HG03139 (cell line): ENCODE measurements around the gene PCDHB2.
"Not testable (repeated sequence)": the region's sequence is repeated elsewhere in the genome, so short reads cannot be mapped to it uniquely, and the experiment has no call there.

ENCODE experiments used
- ATAC-seq: cut with Tn5 transposase; IDR thresholded peaks from one replicate; pipeline ENCODE4 v1.9.1; 2021; ENCODE audit not compliant: unreplicated experiment

PCDHB2 gene

DNA sequence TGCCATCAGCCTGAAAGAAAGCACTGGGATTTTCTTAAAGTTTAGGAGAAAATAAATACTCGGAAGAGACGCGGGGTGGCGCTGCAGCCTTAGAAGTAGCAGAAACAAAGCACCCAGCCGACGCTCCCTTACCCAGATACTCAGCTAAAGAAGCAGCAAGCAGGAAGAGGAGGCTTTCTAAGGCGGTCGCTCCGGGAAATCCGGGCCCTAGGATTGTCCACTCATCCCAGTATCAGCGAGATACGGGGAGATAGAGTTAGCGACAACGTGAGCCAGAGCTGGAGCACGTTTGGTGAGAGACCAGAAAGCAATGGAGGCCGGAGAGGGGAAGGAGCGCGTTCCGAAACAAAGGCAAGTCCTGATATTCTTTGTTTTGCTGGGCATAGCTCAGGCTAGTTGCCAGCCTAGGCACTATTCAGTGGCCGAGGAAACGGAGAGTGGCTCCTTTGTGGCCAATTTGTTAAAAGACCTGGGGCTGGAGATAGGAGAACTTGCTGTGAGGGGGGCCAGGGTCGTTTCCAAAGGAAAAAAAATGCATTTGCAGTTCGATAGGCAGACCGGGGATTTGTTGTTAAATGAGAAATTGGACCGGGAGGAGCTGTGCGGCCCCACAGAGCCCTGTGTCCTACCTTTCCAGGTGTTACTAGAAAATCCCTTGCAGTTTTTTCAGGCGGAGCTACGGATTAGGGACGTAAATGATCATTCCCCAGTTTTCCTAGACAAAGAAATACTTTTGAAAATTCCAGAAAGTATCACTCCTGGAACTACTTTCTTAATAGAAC is at the start of gene PCDHB2:
TSS of gene PCDHB2 (plus strand) at position 135 of the 782 bp plus-strand sequence. CDS start at position 311, 176 bp downstream.
- ATAC-seq, result no peak

DNA sequence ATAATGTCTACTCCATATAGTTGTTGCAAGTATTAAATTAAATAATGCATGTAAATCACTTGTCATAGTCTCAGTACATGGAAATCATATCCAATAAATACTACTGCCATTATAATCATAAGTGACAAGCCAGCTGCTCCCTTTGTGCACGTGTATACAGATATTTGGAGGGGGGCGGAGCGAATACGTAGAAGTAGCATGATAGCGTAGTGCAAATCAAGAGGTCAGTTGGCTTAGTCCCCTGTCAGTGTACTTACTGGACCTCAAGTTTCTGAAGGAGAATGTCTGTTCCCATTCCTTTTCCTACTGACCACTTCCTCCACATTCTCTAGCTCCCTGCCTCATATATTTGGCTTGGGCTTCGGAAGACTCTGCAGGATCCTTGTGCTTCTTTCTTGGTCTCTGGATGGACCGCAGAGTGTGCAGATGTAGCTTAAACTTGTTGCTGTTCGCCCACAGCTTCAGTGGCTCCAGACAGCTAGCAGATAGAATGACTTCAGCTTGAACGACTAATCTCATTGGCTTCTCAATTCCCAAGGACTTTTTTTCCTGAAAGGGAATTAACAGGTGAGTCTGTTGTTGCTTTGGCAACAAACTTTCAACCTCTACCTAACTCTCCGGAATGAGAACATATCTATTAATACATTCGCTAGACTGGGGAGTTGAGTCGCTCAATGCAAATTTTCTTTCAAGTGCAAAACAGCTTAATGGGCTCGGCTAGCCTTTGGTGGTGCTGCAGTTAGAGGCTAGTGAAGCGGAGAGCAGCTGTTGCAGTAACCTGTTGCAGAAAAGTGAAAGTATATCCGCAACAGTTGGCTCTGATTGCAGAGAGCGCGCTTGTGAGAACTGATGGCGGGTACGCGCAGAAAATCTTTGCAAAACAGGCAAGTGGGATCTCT is 43.5 kb upstream of the PCDHB2 start, which contains the start of gene PCDHB1:
TSS of gene PCDHB1 (plus strand) at position 753 of the 899 bp plus-strand sequence. CDS start at position 850, 97 bp downstream.
- no peak for ATAC-seq

DNA sequence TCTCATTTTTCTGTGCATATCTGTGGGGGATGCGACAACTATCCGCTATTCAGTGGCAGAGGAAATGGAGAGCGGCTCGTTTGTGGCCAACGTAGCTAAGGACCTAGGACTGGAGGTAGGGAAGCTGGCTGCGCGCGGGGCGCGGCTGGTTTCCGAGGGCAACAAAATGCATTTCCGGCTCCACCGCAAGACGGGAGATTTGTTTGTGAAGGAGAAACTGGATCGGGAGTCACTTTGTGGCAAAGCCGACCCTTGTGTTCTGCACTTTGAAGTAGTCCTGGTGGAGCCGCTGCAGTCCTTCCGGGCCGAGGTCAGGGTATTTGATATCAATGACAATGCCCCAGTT is 42.9 kb upstream of the PCDHB2 start:
- no peak for ATAC-seq

DNA sequence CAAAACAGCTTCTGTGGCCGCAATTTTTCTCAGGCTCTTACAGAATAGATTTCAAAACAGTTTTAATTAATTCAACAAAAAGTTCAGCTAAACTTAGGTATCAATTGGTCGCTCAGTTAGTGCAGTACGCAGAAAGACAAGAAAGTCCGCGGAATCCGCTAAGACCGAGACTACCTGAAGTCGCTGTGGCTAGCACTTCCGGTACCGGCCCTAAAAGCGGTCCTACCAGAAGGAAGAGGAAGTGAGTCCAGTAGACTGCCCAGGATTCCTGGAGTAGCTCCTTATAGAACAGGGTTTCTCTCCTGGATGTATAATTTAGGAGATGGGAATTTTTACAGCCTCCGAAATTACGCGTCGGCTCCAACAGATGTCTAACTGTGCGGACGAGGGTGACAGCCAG is 16.6 kb upstream of the PCDHB2 start:
- no peak for ATAC-seq

DNA sequence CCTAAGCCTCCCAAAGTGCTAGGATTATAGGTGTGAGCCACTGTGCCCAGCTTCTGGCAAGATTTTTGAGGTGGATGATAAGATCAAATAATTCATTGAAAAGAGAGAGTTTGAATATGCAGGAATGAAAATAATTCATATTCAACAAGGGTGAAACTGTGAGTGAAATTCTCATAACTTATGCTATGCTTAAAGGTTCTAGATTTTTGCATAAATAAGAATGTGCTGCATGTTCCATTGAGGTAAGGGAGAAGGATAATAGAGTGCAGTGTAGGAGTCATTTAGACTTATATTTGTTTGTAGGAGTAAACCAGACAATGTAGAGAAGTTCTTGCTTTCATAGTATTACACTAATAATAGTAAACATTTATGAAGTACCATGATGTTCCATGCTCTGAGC is 12.2 kb upstream of the PCDHB2 start:
- no peak for ATAC-seq

DNA sequence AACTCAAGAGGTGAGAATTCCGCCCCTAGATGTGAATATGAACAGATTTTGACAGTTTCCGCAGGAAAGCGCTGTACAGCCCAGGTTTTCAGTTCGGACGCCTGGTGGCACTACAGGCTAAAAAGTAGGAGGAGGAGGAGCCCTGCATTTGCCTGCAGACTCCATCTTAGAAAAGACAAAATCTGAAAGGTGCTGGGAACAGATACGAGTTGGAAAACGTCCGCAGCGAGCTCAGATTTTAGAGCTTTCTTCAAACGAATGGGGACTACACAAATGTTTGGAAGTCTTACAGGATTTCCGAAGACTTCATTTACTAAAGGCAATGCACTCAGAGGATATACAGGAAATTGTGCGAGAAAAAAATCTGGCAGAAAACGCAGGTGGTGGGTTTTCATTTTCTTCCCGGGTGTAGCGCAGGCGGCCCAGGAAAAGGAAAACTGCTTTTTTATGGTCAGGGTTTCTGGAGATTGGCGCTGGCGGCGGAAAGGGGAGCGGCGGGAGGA is 9.9 kb upstream of the PCDHB2 start:
- ATAC-seq, result no peak

DNA sequence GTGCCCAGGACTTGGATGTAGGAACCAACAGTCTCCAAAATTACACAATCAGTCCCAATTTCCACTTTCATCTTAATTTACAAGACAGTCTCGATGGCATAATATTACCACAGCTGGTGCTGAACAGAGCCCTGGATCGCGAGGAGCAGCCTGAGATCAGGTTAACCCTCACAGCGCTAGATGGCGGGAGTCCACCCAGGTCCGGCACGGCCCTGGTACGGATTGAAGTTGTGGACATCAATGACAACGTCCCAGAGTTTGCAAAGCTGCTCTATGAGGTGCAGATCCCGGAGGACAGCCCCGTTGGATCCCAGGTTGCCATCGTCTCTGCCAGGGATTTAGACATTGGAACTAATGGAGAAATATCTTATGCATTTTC is 837 bp downstream of the PCDHB2 start:
- no peak for ATAC-seq

DNA sequence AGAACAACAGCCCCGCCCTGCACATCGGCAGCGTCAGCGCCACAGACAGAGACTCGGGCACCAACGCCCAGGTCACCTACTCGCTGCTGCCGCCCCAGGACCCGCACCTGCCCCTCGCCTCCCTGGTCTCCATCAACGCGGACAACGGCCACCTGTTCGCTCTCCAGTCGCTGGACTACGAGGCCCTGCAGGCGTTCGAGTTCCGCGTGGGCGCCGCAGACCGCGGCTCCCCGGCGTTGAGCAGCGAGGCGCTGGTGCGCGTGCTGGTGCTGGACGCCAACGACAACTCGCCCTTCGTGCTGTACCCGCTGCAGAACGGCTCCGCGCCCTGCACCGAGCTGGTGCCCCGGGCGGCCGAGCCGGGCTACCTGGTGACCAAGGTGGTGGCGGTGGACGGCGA is 1.8 kb downstream of the PCDHB2 start:
- not testable (repeated sequence) for ATAC-seq

DNA sequence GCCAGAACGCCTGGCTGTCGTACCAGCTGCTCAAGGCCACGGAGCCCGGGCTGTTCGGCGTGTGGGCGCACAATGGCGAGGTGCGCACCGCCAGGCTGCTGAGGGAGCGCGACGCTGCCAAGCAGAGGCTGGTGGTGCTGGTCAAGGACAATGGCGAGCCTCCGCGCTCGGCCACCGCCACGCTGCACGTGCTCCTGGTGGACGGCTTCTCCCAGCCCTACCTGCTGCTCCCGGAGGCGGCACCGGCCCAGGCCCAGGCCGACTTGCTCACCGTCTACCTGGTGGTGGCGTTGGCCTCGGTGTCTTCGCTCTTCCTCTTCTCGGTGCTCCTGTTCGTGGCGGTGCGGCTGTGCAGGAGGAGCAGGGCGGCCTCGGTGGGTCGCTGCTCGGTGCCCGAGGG is 2.2 kb downstream of the PCDHB2 start:
- ATAC-seq, result not testable (repeated sequence)

DNA sequence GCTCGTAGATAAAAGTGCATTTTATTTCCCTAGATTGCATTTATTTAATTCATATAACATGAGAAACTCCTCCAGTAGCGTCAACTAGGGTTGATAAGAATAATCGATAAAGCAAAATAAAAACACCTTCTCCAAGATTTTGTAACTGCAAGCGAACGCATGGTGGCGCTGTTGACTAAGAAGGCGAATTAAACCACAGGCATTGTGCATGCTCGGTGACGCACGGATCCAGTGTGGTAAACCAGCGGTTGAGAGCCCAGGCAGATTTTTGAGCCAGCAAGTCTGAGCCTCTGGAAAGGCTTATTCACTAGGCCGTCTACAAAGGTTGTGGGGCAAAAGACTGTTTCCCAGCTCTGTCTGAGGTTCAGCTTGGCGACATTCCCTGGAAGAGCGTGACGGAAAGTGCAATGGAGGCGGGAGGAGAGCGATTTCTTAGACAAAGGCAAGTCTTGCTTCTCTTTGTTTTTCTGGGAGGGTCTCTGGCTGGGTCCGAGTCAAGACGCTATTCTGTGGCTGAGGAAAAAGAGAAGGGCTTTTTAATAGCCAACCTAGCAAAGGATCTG is 5.9 kb downstream of the PCDHB2 start, which contains the start of gene PCDHB3:
TSS of gene PCDHB3 (plus strand) at position 231 of the 563 bp plus-strand sequence. CDS start at position 408, 177 bp downstream.
- ATAC-seq, result no peak

DNA sequence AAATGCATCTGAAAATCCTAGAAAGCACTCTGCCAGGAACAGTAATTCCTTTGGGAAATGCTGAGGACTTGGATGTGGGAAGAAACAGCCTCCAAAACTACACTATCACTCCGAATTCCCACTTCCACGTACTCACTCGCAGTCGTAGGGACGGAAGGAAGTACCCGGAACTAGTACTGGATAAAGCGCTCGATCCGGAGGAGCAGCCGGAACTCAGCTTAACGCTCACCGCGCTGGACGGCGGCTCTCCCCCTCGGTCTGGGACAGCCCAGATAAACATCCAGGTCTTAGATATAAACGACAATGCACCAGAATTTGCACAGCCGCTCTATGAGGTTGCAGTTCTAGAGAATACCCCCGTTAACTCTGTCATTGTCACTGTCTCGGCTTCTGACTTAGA is 6.6 kb downstream of the PCDHB2 start:
- no peak for ATAC-seq

DNA sequence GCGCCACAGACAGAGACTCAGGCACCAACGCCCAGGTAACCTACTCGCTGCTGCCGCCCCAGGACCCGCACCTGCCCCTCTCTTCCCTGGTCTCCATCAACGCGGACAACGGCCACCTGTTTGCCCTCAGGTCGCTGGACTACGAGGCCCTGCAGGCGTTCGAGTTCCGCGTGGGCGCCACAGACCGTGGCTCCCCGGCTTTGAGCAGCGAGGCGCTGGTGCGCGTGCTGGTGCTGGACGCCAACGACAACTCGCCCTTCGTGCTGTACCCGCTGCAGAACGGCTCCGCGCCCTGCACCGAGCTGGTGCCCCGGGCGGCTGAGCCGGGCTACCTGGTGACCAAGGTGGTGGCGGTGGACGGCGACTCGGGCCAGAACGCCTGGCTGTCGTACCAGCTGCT is 7.7 kb downstream of the PCDHB2 start:
- ATAC-seq, result not testable (repeated sequence)

DNA sequence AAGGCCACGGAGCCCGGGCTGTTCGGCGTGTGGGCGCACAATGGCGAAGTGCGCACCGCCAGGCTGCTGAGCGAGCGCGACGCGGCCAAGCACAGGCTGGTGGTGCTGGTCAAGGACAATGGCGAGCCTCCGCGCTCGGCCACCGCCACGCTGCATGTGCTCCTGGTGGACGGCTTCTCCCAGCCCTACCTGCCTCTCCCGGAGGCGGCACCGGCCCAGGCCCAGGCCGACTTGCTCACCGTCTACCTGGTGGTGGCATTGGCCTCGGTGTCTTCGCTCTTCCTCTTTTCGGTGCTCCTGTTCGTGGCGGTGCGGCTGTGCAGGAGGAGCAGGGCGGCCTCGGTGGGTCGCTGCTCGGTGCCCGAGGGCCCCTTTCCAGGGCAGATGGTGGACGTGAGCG is 8.1 kb downstream of the PCDHB2 start:
- ATAC-seq, result not testable (repeated sequence)

DNA sequence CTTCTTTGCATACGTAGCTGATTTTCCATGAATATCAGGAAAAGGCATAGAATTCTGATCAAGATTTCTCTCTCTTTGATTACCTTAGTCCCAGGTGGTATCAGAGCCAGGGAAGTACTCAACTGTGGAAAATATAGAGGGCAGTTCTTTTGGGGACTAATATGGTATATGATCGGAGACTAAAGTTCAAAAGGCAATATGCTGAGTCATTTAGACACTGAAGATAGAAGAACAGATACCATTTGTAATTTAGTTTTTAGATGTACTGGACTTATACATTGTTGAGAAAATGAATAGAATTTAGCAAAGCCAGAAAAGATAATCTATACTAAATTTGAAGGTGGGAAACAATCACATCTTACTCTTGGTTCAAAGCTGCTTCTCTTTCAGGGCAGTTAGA is 10.9 kb downstream of the PCDHB2 start:
- ATAC-seq, result no peak

DNA sequence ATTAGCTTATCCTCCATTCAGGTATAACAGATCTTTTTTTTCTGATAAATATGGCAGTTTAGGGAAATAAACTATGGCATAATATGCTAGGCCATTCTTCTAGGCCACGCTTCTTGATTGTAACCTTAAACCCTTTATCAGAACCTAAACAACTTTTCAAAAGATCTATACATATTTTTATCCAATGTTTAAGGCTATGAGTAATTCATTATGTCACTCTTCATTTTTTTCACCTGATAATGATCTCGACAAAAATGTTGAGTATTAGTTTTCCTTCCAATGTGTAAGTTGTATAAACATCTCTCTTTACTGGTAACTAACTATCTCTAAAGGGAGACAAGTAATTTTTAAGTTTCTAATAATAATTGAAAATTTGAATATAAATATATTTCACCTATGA is 24.8 kb downstream of the PCDHB2 start:
- no peak for ATAC-seq

DNA sequence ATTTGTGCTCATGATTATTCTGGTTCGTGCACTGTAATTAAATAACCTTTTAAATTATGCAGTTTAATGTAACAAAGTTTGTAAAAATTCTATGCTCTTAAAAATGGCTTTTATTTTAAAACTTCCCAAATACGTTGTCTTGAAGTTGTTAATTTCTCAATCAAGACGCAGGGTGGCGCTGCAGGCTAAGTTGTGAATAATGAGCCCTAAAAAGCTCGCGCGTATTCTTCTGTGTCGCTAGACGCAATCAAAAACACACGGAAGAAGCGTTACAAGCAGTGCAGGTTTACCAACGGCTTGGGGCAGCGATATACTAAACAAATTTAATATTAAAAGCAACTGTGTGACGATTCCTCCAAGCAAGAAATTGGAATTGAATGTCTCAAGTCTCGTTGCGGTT is 27.1 kb downstream of the PCDHB2 start, which contains the start of gene PCDHB4:
TSS of gene PCDHB4 (plus strand) at position 256 of the 400 bp plus-strand sequence. CDS start 181 bp downstream, outside the sequence.
- no peak for ATAC-seq

DNA sequence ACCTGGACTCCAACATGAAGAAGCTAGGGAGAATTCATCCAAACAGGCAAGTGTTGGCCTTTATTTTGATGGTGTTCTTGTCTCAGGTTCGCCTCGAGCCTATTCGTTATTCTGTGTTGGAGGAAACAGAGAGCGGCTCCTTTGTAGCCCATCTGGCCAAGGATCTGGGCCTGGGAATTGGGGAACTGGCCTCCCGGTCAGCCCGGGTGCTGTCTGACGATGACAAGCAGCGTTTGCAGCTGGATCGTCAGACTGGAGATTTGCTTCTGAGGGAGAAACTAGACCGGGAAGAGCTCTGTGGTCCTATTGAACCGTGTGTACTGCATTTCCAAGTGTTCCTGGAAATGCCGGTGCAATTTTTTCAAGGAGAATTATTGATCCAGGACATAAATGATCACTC is 27.6 kb downstream of the PCDHB2 start:
- no peak for ATAC-seq

DNA sequence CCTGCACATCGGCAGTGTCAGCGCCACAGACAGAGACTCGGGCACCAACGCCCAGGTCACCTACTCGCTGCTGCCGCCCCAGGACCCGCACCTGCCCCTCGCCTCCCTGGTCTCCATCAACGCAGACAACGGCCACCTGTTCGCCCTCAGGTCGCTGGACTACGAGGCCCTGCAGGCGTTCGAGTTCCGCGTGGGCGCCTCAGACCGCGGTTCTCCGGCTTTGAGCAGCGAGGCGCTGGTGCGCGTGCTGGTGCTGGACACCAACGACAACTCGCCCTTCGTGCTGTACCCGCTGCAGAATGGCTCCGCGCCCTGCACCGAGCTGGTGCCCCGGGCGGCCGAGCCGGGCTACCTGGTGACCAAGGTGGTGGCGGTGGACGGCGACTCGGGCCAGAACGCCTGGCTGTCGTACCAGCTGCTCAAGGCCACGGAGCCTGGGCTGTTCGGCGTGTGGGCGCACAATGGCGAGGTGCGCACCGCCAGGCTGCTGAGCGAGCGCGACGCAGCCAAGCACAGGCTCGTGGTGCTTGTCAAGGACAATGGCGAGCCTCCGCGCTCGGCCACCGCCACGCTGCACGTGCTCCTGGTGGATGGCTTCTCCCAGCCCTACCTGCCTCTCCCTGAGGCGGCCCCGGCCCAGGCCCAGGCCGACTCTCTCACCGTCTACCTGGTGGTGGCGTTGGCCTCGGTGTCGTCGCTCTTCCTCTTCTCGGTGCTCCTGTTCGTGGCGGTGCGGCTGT is 29.2 kb downstream of the PCDHB2 start:
- ATAC-seq, result not testable (repeated sequence)

DNA sequence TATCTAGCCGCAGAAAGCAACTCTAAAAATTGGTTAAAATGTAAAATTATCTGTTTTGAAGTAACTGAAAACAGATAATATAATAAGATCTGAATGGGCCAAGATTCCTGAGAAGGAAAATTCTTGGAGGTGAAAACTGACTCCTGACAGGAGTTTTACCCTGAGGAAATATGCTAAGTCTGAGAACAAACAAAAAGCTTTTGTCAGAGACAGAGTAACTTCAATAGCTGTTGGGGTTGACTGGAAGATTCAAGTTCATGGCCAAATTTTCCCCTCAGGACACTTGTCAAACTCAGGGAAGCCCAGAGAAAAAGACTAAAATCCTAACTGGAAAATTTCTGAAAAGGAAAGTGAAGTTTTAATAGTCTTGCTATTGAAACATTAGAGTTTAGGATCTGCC is 32.9 kb downstream of the PCDHB2 start:
- ATAC-seq, result no peak

DNA sequence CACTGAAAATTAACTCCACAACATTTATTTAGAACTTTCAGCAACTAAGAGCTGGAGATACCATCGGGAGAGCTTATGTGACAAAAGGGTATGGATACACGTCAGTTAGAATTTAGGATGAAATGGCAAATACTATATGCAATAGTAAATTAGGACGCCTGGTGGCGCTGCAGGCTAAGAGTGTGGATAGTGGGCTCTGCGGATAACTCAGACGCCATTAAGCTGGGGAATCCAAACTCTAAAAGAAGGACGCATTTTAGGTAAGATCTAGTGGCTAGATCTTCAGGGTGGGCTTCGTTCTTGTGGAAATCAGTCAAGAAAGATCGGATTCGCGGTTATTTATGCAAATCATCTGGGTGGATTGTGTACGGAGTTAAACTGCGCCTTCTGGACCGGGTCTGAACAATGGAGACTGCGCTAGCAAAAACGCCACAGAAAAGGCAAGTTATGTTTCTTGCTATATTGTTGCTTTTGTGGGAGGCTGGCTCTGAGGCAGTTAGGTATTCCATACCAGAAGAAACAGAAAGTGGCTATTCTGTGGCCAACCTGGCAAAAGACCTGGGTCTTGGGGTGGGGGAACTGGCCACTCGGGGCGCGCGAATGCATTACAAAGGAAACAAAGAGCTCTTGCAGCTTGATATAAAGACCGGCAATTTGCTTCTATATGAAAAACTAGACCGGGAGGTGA is 40.8 kb downstream of the PCDHB2 start, which contains the start of gene PCDHB5:
TSS of gene PCDHB5 (plus strand) at position 177 of the 688 bp plus-strand sequence. CDS start at position 406, 229 bp downstream.
- ATAC-seq, result no peak
